Cardiac muscle cell (in vitro differentiated cells and primary cell): ENCODE data around the gene SERPINB8. TPM values are rescaled to one million over a fixed set of nuclear protein-coding genes. Genes with fewer than 3 reads are reported as not detected.

Experiments
- DNase-seq, 2 donors: peaks; one replicate each; pipeline versions ENCODE4 v3.0.0 to v3.0.0-alpha.2; 2010 to 2017; ENCODE audit warnings: low read depth in 1 of 2, low spot score in 1 of 2
- H3K27ac ChIP-seq: fragments of 200-600 bp; sonication (generic); 2 replicates; pipeline ENCODE4 v1.5.1; 2016
- H3K27me3 ChIP-seq: fragments of 200-600 bp; sonication (generic); 2 replicates; pipeline ENCODE4 v1.6.0; 2016; ENCODE audit warnings: control low read depth
- H3K36me3 ChIP-seq: fragments of 200-600 bp; sonication (generic); 2 replicates; pipeline ENCODE4 v1.5.1; 2016; ENCODE audit warnings: control low read depth
- H3K4me1 ChIP-seq: fragments of 200-600 bp; sonication (generic); 2 replicates; pipeline ENCODE4 v1.8.1; 2017; ENCODE audit warnings: low read depth, mild to moderate bottlenecking, mixed run types
- H3K4me3 ChIP-seq: fragments of 200-600 bp; sonication (generic); 2 replicates; pipeline ENCODE4 v1.5.1; 2016; ENCODE audit warnings: mild to moderate bottlenecking
- H3K9me3 ChIP-seq: fragments of 200-600 bp; sonication (generic); 2 replicates; pipeline ENCODE4 v1.5.1; 2017; ENCODE audit warnings: low read depth, mild to moderate bottlenecking, control low read depth
- polyA plus RNA-seq: library from polyadenylated mRNA; unstranded; fragments of >200 nt; fragmentation: Nextera tagmentation; extraction: Ambion mirVana; gene quantifications from 2 replicates; pipeline ENCODE4 v1.2.1, GENCODE V29; 2016
- total RNA-seq: library from RNA; depleted of rRNA; stranded (reverse); fragments of >200 nt; gene quantifications from 2 replicates; pipeline ENCODE4 v1.2.3, GENCODE V29; 2016
- TF ChIP-seq, protein P1 (sequence below): IDR thresholded peaks from 2 replicates; pipeline ENCODE4 v1.5.1; 2012; ENCODE audit warnings: low read depth, mild to moderate bottlenecking, low read length

SERPINB8 gene
- total and polyA plus RNA-seq, 2 experiments from 2014 or later: 0.60 to 4.0 TPM

DNA sequence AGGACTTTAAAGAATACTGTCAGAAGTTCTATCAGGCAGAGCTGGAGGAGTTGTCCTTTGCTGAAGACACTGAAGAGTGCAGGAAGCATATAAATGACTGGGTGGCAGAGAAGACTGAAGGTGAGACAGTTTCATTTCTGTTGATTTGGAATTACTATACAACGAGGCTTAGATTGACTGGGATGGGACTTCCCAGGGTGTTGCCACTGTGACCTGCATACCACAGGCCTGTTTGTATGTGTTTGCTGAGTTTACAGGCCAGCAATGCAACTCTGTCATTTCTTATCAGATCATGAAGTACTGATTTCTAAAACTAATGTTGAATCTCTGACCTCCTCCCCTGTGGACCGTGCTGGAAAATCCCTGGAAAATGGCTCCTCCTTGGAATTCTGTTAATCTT lies 11.8 kb downstream of the SERPINB8 start:
- Histone ChIP-seq H3K36me3 (no peaks in the 10 kb centered on the region), H3K27me3 (no peaks in the 10 kb centered on the region), H3K4me1 (no peaks in the 10 kb centered on the region), H3K9me3 (no peaks in the 10 kb centered on the region), H3K4me3 (no peak overlapping the region), H3K27ac (no peak overlapping the region)
- DNase-seq: no peak
- TF ChIP-seq, protein P1, sequence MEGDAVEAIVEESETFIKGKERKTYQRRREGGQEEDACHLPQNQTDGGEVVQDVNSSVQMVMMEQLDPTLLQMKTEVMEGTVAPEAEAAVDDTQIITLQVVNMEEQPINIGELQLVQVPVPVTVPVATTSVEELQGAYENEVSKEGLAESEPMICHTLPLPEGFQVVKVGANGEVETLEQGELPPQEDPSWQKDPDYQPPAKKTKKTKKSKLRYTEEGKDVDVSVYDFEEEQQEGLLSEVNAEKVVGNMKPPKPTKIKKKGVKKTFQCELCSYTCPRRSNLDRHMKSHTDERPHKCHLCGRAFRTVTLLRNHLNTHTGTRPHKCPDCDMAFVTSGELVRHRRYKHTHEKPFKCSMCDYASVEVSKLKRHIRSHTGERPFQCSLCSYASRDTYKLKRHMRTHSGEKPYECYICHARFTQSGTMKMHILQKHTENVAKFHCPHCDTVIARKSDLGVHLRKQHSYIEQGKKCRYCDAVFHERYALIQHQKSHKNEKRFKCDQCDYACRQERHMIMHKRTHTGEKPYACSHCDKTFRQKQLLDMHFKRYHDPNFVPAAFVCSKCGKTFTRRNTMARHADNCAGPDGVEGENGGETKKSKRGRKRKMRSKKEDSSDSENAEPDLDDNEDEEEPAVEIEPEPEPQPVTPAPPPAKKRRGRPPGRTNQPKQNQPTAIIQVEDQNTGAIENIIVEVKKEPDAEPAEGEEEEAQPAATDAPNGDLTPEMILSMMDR: no peak

- H3K4me1 ChIP-seq: no peaks in the 10 kb centered on the region
- TF ChIP-seq, protein P1: no peak
- no peaks in the 10 kb centered on the region for H3K27me3 ChIP-seq
- DNase-seq: no peak
- no peaks in the 10 kb centered on the region for H3K9me3 ChIP-seq
- H3K36me3 ChIP-seq: no peaks in the 10 kb centered on the region
- no peak overlapping the region for H3K4me3 ChIP-seq
- H3K27ac ChIP-seq: no peak overlapping the region
These were observed 12.5 kb downstream of the SERPINB8 start for GRCh38 chr18:63982361-63982760.

- Histone ChIP-seq H3K27me3 (no peaks in the 10 kb centered on the region), H3K9me3 (no peaks in the 10 kb centered on the region), H3K4me1 (no peaks in the 10 kb centered on the region), H3K36me3 (no peaks in the 10 kb centered on the region), H3K27ac (no peak overlapping the region), H3K4me3 (no peak overlapping the region)
- TF ChIP-seq, protein P1: no peak
- peak in 1 of 2 donors; percentile 30 for DNase-seq
These were observed 17.0 kb downstream of the SERPINB8 start for GRCh38 chr18:63986885-63987284.

DNA sequence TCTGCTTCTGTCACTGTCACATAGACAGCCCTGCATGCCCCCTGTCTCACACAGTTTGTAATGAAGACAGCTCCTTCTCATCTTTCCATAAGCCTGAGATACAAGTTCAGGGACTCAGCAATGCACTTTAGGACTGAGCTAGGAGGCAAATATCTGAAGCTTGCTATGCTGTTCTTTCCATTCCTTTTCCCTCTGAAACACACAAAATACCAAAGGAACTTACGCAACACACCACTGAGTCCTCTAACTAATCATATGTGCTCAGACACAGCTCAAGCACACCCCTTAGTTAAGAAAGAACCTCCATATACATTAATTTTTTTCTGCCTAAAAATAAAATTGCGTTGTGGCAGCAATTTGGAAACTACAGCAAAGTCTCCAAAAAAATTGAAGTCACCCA lies 17.9 kb downstream of the SERPINB8 start:
- no peaks in the 10 kb centered on the region for H3K27me3 ChIP-seq
- TF ChIP-seq, protein P1: no peak

GRCh38 chr18:63992751-63993150 lies 22.9 kb downstream of the SERPINB8 start:
- Histone ChIP-seq H3K9me3 (no peaks in the 10 kb centered on the region), H3K4me1 (no peaks in the 10 kb centered on the region), H3K27me3 (no peaks in the 10 kb centered on the region), H3K36me3 (no peaks in the 10 kb centered on the region), H3K27ac (no peak overlapping the region), H3K4me3 (no peak overlapping the region)
- DNase-seq: no peak
- TF ChIP-seq, protein P1: no peak

More for the DNA sequence above, 17.9 kb downstream of the SERPINB8 start:
- H3K4me3 ChIP-seq: no peak overlapping the region
- H3K36me3 ChIP-seq: no peaks in the 10 kb centered on the region
- no peaks in the 10 kb centered on the region for H3K9me3 ChIP-seq
- DNase-seq: peak in 1 of 2 donors; percentile 41
- H3K4me1 ChIP-seq: no peaks in the 10 kb centered on the region
- H3K27ac ChIP-seq: no peak overlapping the region
